Left lobe of liver (tissue), 2 donors: Measurements from ENCODE around the gene CIROP. TPM values are rescaled to one million over a fixed set of nuclear protein-coding genes. Genes with fewer than 3 reads are reported as not detected.
"Not testable (repeated sequence)": the region's sequence is repeated elsewhere in the genome, so short reads cannot be mapped to it uniquely, and the experiment has no call there.

Experiments
- ATAC-seq: fragments of 200-7000 bp; cut with Tn5 transposase; one replicate; pipeline ENCODE4 v1.9.1; 2020; ENCODE audit warnings: mild to moderate bottlenecking, moderate library complexity
- DNase-seq: peaks from one replicate; pipeline ENCODE4 v3.0.0-alpha.2; 2020; ENCODE audit warnings: low spot score
- total RNA-seq: library from RNA; stranded (reverse); gene quantifications from one replicate; pipeline ENCODE4 v1.2.1, GENCODE V29; 2021
- donor health status: DM: no; HTN: no; CAD: no; lungs with moderate emphysema.
- donor health status: DM: no; HTN: yes; CAD: no.

The CIROP gene
- total RNA-seq, 1 donor from 2014 or later, result not detected

GRCh38 chr14:23115039-23115731, 10.4 kb upstream of the CIROP start:
- ATAC-seq (no peak), DNase-seq (no peak)

- no peak for ATAC-seq
- DNase-seq, result no peak
These were observed 9.9 kb upstream of the CIROP start for GRCh38 chr14:23114669-23115038.

- ATAC-seq, result no peak
- no peak for DNase-seq
These were observed 9.3 kb upstream of the CIROP start for GRCh38 chr14:23114120-23114458.

- DNase-seq, result no peak
- no peak for ATAC-seq
These were observed 8.8 kb upstream of the CIROP start for GRCh38 chr14:23113431-23114119.

GRCh38 chr14:23112359-23113178, 7.8 kb upstream of the CIROP start:
- ATAC-seq (no peak), DNase-seq (no peak)

- no peak for DNase-seq
- ATAC-seq, result no peak
These were observed 6.0 kb upstream of the CIROP start for GRCh38 chr14:23110579-23111365.

GRCh38 chr14:23109769-23110168, 5.0 kb upstream of the CIROP start:
- ATAC-seq (no peak), DNase-seq (no peak)

- ATAC-seq, DNase-seq: not testable (repeated sequence)
These were observed 3.4 kb upstream of the CIROP start for GRCh38 chr14:23108169-23108568.

GRCh38 chr14:23107620-23108019, 2.8 kb upstream of the CIROP start:
- ATAC-seq, DNase-seq: not testable (repeated sequence)

- no peak for ATAC-seq
These were observed 1.9 kb upstream of the CIROP start for GRCh38 chr14:23106747-23107045.

GRCh38 chr14:23105348-23105824, 597 bp upstream of the CIROP start:
- DNase-seq, result no peak
- no peak for ATAC-seq

More at GRCh38 chr14:23106747-23107045, 1.9 kb upstream of the CIROP start:
- DNase-seq, result no peak

GRCh38 chr14:23104070-23104590, 659 bp downstream of the CIROP start:
- no peak for ATAC-seq
- DNase-seq, result peak; percentile 30

- DNase-seq, result no peak
- ATAC-seq, result no peak
These were observed 1.2 kb downstream of the CIROP start for GRCh38 chr14:23103581-23103980.

- ATAC-seq, result no peak
- DNase-seq, result no peak
These were observed 2.0 kb downstream of the CIROP start for GRCh38 chr14:23102801-23103200.

- DNase-seq, result peak; percentile 38
These were observed 2.7 kb downstream of the CIROP start for GRCh38 chr14:23101986-23102625.

GRCh38 chr14:23101213-23101970, 3.4 kb downstream of the CIROP start:
- DNase-seq, result peak; percentile 33
- ATAC-seq, result no peak

More at GRCh38 chr14:23101986-23102625, 2.7 kb downstream of the CIROP start:
- ATAC-seq, result no peak

- DNase-seq (peak; percentile 46), ATAC-seq (no peak)
These were observed 5.5 kb downstream of the CIROP start for GRCh38 chr14:23099212-23099861.

- ATAC-seq (no peak), DNase-seq (peak; percentile 39)
These were observed 7.0 kb downstream of the CIROP start for GRCh38 chr14:23097786-23098185.
